Astrocyte (in vitro differentiated cells and primary cell): ENCODE measurements around the gene DDX39A. TPM values are rescaled to one million over a fixed set of nuclear protein-coding genes. Genes with fewer than 3 reads are reported as not detected.

ENCODE experiments used
- DNase-seq: peaks from one replicate; pipeline ENCODE4 v3.0.0-alpha.2; 2010; ENCODE audit warnings: low read depth
- FAIRE-seq: peaks from 2 replicates; lab custom pipeline; 2011; peaks lifted over from hg19 to GRCh38; lab: Jason Lieb, UNC
- H2AFZ ChIP-seq: 2 replicates; pipeline ENCODE4 v1.6.0; 2012; ENCODE audit warnings: low read depth, low read length, inconsistent platforms
- H3K27ac ChIP-seq: 2 replicates; pipeline ENCODE4 v1.5.1; 2011; ENCODE audit warnings: low read depth, low read length, inconsistent platforms
- H3K27me3 ChIP-seq: 2 replicates; pipeline ENCODE4 v1.6.0; 2011; ENCODE audit warnings: low read length, inconsistent platforms; ENCODE audit not compliant: insufficient read depth
- H3K36me3 ChIP-seq: 2 replicates; pipeline ENCODE4 v1.5.1; 2011; ENCODE audit warnings: low read length, inconsistent platforms; ENCODE audit not compliant: insufficient read depth
- H3K4me1 ChIP-seq: 2 replicates; pipeline ENCODE4 v1.5.1; 2011; ENCODE audit warnings: low read length, inconsistent platforms; ENCODE audit not compliant: insufficient read depth
- H3K4me2 ChIP-seq: 2 replicates; pipeline ENCODE4 v1.6.0; 2012; ENCODE audit warnings: low read length, inconsistent platforms
- H3K4me3 ChIP-seq: 2 replicates; pipeline ENCODE4 v1.5.1; 2011; ENCODE audit warnings: low read depth, mild to moderate bottlenecking, low read length, inconsistent platforms; ENCODE audit not compliant: insufficient read depth
- H3K79me2 ChIP-seq: 2 replicates; pipeline ENCODE4 v1.6.0; 2012; ENCODE audit warnings: mild to moderate bottlenecking, low read length, inconsistent platforms; ENCODE audit not compliant: insufficient read depth
- H3K9ac ChIP-seq: 2 replicates; pipeline ENCODE4 v1.6.0; 2012; ENCODE audit warnings: mild to moderate bottlenecking, low read length, inconsistent platforms
- H3K9me3 ChIP-seq: 2 replicates; pipeline ENCODE4 v1.5.1; 2012; ENCODE audit warnings: low read depth, mild to moderate bottlenecking, low read length, inconsistent platforms; ENCODE audit not compliant: insufficient read depth
- H4K20me1 ChIP-seq: 2 replicates; pipeline ENCODE4 v1.6.0; 2012; ENCODE audit warnings: low read length, inconsistent platforms; ENCODE audit not compliant: insufficient read depth
- H3K27ac Mint-ChIP-seq: one replicate; pipeline ENCODE4 v1.8.0; 2021; ENCODE audit warnings: mild to moderate bottlenecking, mixed read lengths; ENCODE audit not compliant: unreplicated experiment
- H3K27me3 Mint-ChIP-seq: one replicate; pipeline ENCODE4 v1.8.0; 2021; ENCODE audit warnings: low read depth, mixed read lengths; ENCODE audit not compliant: unreplicated experiment
- H3K36me3 Mint-ChIP-seq: one replicate; pipeline ENCODE4 v1.8.0; 2021; ENCODE audit warnings: low read depth, mixed read lengths; ENCODE audit not compliant: unreplicated experiment
- H3K4me1 Mint-ChIP-seq: one replicate; pipeline ENCODE4 v1.8.0; 2021; ENCODE audit warnings: low read depth, mixed read lengths; ENCODE audit not compliant: unreplicated experiment
- H3K4me3 Mint-ChIP-seq: one replicate; pipeline ENCODE4 v1.8.0; 2021; ENCODE audit warnings: mild to moderate bottlenecking, moderate library complexity, mixed read lengths; ENCODE audit not compliant: unreplicated experiment
- H3K9me3 Mint-ChIP-seq: one replicate; pipeline ENCODE4 v1.8.0; 2021; ENCODE audit warnings: mild to moderate bottlenecking, mixed read lengths; ENCODE audit not compliant: unreplicated experiment
- CTCF ChIP-seq: IDR thresholded peaks from 2 replicates; pipeline ENCODE4 v1.5.1; 2011; ENCODE audit warnings: low read depth, mild to moderate bottlenecking, inconsistent platforms, low read length, moderate library complexity; ENCODE audit not compliant: insufficient read depth
- EZH2 ChIP-seq: IDR thresholded peaks from 2 replicates; pipeline ENCODE4 v1.6.1; 2012; ENCODE audit warnings: mild to moderate bottlenecking, low read length, inconsistent platforms; ENCODE audit not compliant: insufficient read depth
- total RNA-seq: library from RNA; stranded (reverse); gene quantifications from 2 replicates; pipeline ENCODE4 v1.2.1, GENCODE V29; 2021

DDX39A gene
- total RNA-seq, 1 donor from 2014 or later, result 54.9 TPM

- Histone ChIP-seq H4K20me1 (peaks cover 18% of the 10 kb centered on the region), H3K27ac (no peak overlapping the region), H3K9ac (peak overlapping the region; percentile 22), H2AFZ (peak overlapping the region; percentile 45), H3K4me3 (no peak overlapping the region), H3K4me2 (peak overlapping the region; percentile 82), H3K36me3 (no peaks in the 10 kb centered on the region), H3K4me1 (peaks cover 16% of the 10 kb centered on the region), H3K27me3 (peaks cover 3% of the 10 kb centered on the region), H3K79me2 (peaks cover 23% of the 10 kb centered on the region), H3K9me3 (no peaks in the 10 kb centered on the region)
- Mint-ChIP-seq H3K4me3 (peak overlapping the region; percentile 84), H3K9me3 (no peaks in the 10 kb centered on the region), H3K27ac (peak overlapping the region; percentile 58), H3K27me3 (peaks cover 7% of the 10 kb centered on the region), H3K36me3 (peaks cover 1% of the 10 kb centered on the region), H3K4me1 (peaks cover 2% of the 10 kb centered on the region)
- TF ChIP-seq EZH2, result no peak
- no peak for TF ChIP-seq CTCF
- no peak for FAIRE-seq
- peak; percentile 61 for DNase-seq
Observed at GRCh38 chr19:14434543-14435319, 15.6 kb upstream of the DDX39A start.

- Histone ChIP-seq H3K79me2 (peaks cover 15% of the 10 kb centered on the region), H3K4me2 (peak overlapping the region; percentile 82), H3K36me3 (no peaks in the 10 kb centered on the region), H3K27ac (no peak overlapping the region), H3K4me1 (peaks cover 16% of the 10 kb centered on the region), H4K20me1 (peaks cover 14% of the 10 kb centered on the region), H3K9ac (peak overlapping the region; percentile 76), H3K9me3 (no peaks in the 10 kb centered on the region), H2AFZ (peak overlapping the region; percentile 59), H3K27me3 (peaks cover 3% of the 10 kb centered on the region), H3K4me3 (peak overlapping the region; percentile 51)
- Mint-ChIP-seq H3K4me3 (peak overlapping the region; percentile 76), H3K27ac (no peak overlapping the region), H3K4me1 (peaks cover 2% of the 10 kb centered on the region), H3K36me3 (peaks cover 1% of the 10 kb centered on the region), H3K9me3 (no peaks in the 10 kb centered on the region), H3K27me3 (peaks cover 10% of the 10 kb centered on the region)
- FAIRE-seq (no peak), DNase-seq (no peak)
- TF ChIP-seq CTCF (no peak), EZH2 (no peak)
Observed at GRCh38 chr19:14433554-14434501, 14.7 kb upstream of the DDX39A start.
